Measurements from ENCODE around the gene RFC2.

The RFC2 gene

GRCh38 chr7:74248156-74248555, 6.0 kb downstream of the RFC2 start:
- in situ Hi-C loops (cut with HindIII; ENCODE audit: low pct_ligation_motif_present, low sequenced_read_pairs): no loop called here
- TF ChIP-seq CTCF (IDR thresholded peaks at IDR 0.05; ENCODE audit: low read depth, low read length, missing control alignments): no peak
- peaks cover 19% of the 10 kb centered on the region for H3K36me3 ChIP-seq (replicated peaks)

GRCh38 chr7:74246497-74246896, 7.7 kb downstream of the RFC2 start:
- no peaks in the 10 kb centered on the region for H3K27me3 ChIP-seq (replicated peaks)
- in situ Hi-C loops (cut with HindIII; ENCODE audit: low pct_ligation_motif_present, low sequenced_read_pairs): no loop called here

More at GRCh38 chr7:74248156-74248555, 6.0 kb downstream of the RFC2 start:
- Histone ChIP-seq H3K27me3 (replicated peaks) (no peaks in the 10 kb centered on the region), H3K4me3 (ENCODE audit: low read depth, low read length) (no peak overlapping the region), H3K27ac (no peak overlapping the region)
- DNase-seq: no peak

GRCh38 chr7:74242122-74242443, 12.1 kb downstream of the RFC2 start:
- peaks cover 8% of the 10 kb centered on the region for H3K36me3 ChIP-seq (replicated peaks)
- H3K27me3 ChIP-seq (replicated peaks): no peaks in the 10 kb centered on the region
- H3K4me3 ChIP-seq (ENCODE audit: low read depth, low read length): no peak overlapping the region
- no peak for TF ChIP-seq CTCF (IDR thresholded peaks at IDR 0.05; ENCODE audit: low read depth, low read length, missing control alignments)
- in situ Hi-C loops (cut with HindIII; ENCODE audit: low pct_ligation_motif_present, low sequenced_read_pairs): no loop called here
- no peak for DNase-seq
- H3K27ac ChIP-seq: no peak overlapping the region

More at GRCh38 chr7:74246497-74246896, 7.7 kb downstream of the RFC2 start:
- Histone ChIP-seq H3K27ac (no peak overlapping the region), H3K4me3 (ENCODE audit: low read depth, low read length) (no peak overlapping the region), H3K36me3 (replicated peaks) (peaks cover 20% of the 10 kb centered on the region)
- TF ChIP-seq CTCF (IDR thresholded peaks at IDR 0.05; ENCODE audit: low read depth, low read length, missing control alignments): no peak
- DNase-seq: no peak

- no peak for DNase-seq
- no peak overlapping the region for H3K27ac ChIP-seq
- TF ChIP-seq CTCF (IDR thresholded peaks at IDR 0.05; ENCODE audit: low read depth, low read length, missing control alignments): no peak
- in situ Hi-C loops (cut with HindIII; ENCODE audit: low pct_ligation_motif_present, low sequenced_read_pairs): no loop called here
- no peaks in the 10 kb centered on the region for H3K27me3 ChIP-seq (replicated peaks)
- no peak overlapping the region for H3K4me3 ChIP-seq (ENCODE audit: low read depth, low read length)
- peaks cover 5% of the 10 kb centered on the region for H3K36me3 ChIP-seq (replicated peaks)
Observed at GRCh38 chr7:74240482-74240881, 13.7 kb downstream of the RFC2 start.

- no peaks in the 10 kb centered on the region for H3K27me3 ChIP-seq (replicated peaks)
- peaks cover 8% of the 10 kb centered on the region for H3K36me3 ChIP-seq (replicated peaks)
- no peak for TF ChIP-seq CTCF (IDR thresholded peaks at IDR 0.05; ENCODE audit: low read depth, low read length, missing control alignments)
- DNase-seq: no peak
- no peak overlapping the region for H3K4me3 ChIP-seq (ENCODE audit: low read depth, low read length)
- H3K27ac ChIP-seq: no peak overlapping the region
- in situ Hi-C loops (cut with HindIII; ENCODE audit: low pct_ligation_motif_present, low sequenced_read_pairs): no loop called here
Observed at GRCh38 chr7:74236284-74236683, 17.9 kb downstream of the RFC2 start.

- H3K27ac ChIP-seq: no peak overlapping the region
- H3K4me3 ChIP-seq (ENCODE audit: low read depth, low read length): no peak overlapping the region
- no peak for DNase-seq
- in situ Hi-C loops (cut with HindIII; ENCODE audit: low pct_ligation_motif_present, low sequenced_read_pairs): no loop called here
- TF ChIP-seq CTCF (IDR thresholded peaks at IDR 0.05; ENCODE audit: low read depth, low read length, missing control alignments): no peak
- H3K27me3 ChIP-seq (replicated peaks): no peaks in the 10 kb centered on the region
- H3K36me3 ChIP-seq (replicated peaks): peaks cover 10% of the 10 kb centered on the region
Observed at GRCh38 chr7:74235518-74236268, 18.5 kb downstream of the RFC2 start.

Measured in brain microvascular endothelial cell (primary cell).